Measurements from ENCODE around the gene KPRP. TPM values are rescaled to one million over a fixed set of nuclear protein-coding genes. Genes with fewer than 3 reads are reported as not detected.

KPRP gene
- polyA plus RNA-seq, 4 donors: not detected

DNA sequence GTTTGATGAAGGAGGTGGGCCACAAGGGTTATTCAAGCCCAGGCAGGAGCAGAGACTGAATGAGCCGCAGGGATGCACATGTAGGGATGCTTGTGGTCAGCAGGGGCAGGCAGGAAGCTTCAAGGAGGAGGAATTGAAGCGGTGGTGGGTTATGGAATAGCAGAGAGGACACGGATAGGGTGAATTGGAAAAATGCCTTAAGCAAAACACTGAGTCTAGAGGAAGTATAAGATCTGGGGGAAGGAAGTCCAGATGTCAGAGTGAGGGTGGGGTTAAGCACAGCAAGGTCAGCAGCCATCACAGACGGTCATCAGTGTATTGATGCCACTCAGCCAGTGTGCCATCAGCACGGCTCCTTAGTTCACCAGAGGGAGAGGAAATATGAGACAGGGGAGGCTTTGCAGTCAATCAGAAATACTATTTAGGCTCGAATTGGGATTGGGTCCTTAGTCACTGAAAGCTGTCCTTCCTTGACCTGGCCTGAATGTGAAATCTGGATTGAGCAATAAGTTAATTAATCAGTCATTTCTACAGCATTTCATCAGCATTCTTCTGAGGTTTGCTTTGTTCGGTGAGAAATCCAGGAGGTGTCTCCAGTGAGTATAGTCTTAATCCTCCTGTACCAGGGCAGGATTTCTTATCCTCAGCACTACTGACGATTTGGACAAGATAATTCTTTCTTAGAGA, 11.2 kb downstream of the KPRP start:
- DNase-seq (ENCODE audit: low read depth in 4 of 4, low spot score in 3 of 4): no peak

- no peak for DNase-seq (ENCODE audit: low read depth in 4 of 4, low spot score in 3 of 4)
Observed at GRCh38 chr1:152770411-152770810, 12.6 kb downstream of the KPRP start.

DNA sequence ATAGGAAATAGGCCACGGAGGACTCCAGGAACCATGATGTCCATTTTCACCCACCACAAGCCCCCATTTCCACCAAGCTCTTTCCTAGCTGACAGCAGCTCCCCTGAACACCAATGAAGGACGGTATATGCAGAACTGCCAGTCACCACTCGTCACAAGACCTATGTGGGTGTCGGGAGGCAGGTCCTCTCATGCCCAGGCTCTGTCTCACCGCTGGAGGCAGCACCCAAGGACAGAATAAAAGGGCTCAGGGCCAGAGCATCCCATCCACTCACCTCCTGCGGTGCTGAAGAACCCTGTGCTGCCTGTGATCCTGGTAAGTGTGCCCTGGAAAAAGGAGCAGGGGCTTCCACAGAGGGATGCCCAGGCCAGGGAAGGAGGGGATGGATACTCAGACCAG, 17.1 kb downstream of the KPRP start, which contains the start of gene LCE1F:
LCE1F (plus strand) TSS at position 266 of the 400 bp plus-strand sequence. CDS start 1,232 bp downstream, outside the sequence.
- DNase-seq (ENCODE audit: low read depth in 4 of 4, low spot score in 3 of 4): no peak

- no peak for DNase-seq (ENCODE audit: low read depth in 4 of 4, low spot score in 3 of 4)
Observed at GRCh38 chr1:152776361-152776760, 18.5 kb downstream of the KPRP start.

DNA sequence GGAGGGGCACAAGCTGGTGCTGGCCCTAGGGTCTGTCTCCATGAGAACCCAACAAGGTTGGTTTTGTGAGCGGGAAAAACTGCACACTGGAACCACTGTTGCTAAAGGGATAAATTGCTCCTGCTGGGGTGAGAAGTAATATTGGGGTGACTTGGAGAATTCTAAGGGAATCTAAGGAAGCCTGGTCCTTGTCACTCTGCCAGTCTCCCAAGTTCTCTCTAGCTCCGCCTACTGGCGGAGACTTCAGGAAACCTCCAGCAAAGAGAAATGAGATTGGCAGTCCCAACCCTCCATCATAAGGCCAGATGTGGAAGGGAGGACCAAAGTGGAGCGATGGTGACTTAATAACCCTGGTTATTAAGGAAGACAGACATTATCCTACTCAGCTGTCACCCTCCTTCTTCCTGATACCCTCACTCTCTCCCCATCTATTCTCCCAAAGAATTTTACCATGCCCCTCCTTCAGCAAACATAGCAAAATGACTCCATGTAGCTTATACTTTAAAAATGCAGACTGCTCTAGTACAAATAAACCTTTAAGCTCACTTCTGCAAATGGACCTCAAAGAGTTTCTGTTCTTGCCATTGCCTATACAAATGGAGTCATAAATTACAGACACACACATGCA, 19.8 kb downstream of the KPRP start:
- no peak for DNase-seq (ENCODE audit: low read depth in 4 of 4, low spot score in 3 of 4)

DNA sequence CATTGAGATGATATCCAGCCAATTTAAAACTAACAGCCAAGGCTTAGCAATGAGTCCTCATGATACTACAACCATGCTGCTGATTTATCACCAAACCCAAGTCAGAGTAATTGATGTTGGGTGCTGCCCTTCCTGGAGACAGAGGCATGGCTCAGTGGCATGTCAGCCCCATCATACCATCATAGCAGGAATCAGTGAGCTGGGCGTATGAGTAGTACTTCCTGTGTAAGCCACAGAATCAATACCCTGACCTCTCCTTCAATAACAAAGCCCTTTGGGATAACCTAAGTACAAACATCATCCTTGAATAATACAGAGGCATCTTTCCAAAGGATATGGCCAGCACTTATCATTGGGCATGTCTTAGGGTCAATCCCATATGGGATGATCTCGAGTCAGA, 25.3 kb downstream of the KPRP start:
- no peak for DNase-seq (ENCODE audit: low read depth in 4 of 4, low spot score in 3 of 4)

DNA sequence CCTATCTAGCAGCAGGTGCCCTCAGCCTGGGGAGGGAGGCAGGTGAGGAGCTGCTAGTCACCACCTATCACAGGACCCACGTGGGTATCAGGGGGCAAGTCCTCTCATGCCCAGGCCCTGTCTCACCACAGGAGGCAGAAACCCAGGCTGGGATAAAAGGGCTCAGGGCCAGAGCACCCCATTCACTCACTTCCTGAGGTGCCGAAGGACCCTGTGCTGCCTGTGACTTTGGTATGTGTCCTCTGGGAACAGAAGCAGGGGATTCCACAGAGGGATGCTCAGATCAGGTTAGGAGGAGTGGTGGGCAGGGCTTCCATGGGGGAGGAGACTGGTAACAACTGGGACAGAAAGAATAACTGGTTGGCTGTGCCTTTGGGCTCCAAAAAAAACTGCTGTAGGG, 28.3 kb downstream of the KPRP start, which contains the start of gene LCE1E:
LCE1E (plus strand) TSS at position 181 of the 400 bp plus-strand sequence. CDS start 1,043 bp downstream, outside the sequence.
- no peak for DNase-seq (ENCODE audit: low read depth in 4 of 4, low spot score in 3 of 4)

DNA sequence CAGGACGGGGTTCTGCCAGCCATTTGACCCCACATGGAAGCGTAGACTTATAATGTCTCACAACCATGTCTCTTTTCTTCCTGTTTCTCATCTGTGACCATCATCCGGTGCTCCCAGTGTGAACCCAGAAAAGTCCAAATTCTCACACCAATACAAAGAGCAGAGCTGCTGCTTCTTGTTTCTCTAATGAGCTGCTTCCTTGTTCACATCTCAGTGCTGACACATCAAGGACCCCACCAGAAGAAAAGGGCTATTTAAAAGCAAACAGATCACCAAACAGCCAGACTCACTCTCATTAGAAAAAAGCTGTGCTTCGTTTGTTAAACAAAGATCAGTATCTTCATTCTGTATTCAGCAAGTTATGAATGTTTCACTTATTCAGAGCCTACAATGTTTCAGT, 37.9 kb downstream of the KPRP start:
- DNase-seq (ENCODE audit: low read depth in 4 of 4, low spot score in 3 of 4): no peak

DNA sequence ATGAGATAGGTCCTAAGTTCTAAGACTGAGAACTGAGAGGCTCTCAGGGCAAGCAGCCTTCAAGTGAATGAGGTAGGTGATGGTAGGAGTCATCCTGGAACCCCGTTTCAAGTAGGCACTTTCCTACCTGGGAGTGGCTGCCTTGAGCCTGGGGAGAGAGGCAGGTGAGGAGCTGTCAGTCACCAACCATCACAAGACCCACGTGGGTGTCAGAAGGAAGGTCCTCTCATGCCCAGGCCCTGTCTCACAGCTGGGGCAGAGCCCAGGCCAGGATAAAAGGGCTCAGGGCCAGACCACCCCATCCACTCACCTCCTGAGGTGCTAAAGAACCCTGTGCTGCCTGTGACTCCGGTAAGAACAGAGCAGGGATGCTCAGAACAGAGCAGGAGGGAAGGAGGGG, 38.6 kb downstream of the KPRP start, which contains the start of gene LCE1D:
LCE1D (plus strand) TSS at position 301 of the 400 bp plus-strand sequence. CDS start 1,074 bp downstream, outside the sequence.
- no peak for DNase-seq (ENCODE audit: low read depth in 4 of 4, low spot score in 3 of 4)

DNA sequence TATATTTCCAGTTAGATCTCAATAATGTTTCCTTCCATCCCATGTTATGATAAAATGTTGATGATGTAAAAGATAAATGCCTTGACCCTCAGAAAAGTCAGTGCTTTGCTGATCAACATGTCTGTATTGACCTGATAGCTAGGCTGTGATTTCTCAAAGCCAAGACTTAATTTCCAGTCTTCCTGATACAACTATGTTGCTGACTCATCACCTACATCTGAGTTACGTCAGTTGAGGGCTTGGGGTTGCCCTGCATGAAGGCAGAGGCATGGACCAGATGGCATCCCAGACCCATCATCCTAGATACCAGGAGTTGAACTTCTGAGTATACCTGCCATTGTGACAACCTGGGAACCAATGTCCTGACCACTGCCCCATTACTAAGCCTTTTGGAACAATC, 43.5 kb downstream of the KPRP start:
- DNase-seq (ENCODE audit: low read depth in 4 of 4, low spot score in 3 of 4): no peak

DNA sequence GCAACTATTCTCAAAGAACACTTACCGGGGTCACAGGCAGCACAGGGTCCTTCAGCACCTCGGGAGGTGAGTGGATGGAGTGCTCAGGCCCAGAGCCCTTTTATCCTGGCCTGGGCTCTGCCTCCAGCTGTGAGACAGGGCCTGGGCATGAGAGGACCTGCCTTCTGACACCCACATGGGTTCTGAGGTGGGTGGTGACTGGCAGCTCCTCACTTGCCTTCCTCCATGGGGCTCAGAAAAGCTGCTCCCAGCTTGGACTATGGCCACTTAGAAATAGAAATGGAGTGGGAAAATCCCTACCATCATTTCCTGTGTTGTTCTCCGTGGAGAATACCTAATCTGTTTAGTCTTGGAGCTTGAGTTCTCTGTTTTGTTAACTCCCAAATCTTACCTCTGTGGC, 48.8 kb downstream of the KPRP start, which contains the start of gene LCE1C:
LCE1C (minus strand) TSS at position 76 of the 400 bp plus-strand sequence. CDS start 1,173 bp downstream, outside the sequence.
- no peak for DNase-seq (ENCODE audit: low read depth in 4 of 4, low spot score in 3 of 4)

DNA sequence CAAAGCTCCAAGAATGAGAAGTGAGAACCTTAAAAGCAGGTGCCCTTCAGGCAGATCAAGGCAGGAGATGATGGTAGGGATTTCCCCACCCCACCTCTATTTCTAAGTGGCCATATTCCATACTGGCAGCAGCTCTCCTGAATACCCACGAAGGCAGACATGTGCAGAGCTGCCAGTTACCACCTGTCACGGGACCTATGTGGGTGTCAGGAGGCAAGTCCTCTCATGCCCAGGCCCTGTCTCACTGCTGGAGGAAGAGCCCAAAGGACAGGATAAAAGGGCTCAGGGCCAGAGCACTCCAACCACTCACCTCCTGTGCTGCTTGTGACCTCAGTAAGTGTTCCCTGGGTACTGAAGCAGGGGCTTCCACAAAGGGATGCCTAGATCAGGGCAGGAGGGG, 53.2 kb downstream of the KPRP start:
- DNase-seq (ENCODE audit: low read depth in 4 of 4, low spot score in 3 of 4): no peak

Other genes starting within 250 kb of the KPRP start
- not detected for gene LCE5A, start 247.2 kb upstream of the KPRP start, polyA plus RNA-seq (ENCODE audit: insufficient read length in 4 of 4)
- gene CRCT1, start 243.5 kb upstream of the KPRP start, polyA plus RNA-seq (ENCODE audit: insufficient read length in 4 of 4): not detected
- not detected for gene LCE3E, start 191.2 kb upstream of the KPRP start, polyA plus RNA-seq (ENCODE audit: insufficient read length in 4 of 4)
- not detected for gene LCE3D, start 177.5 kb upstream of the KPRP start, polyA plus RNA-seq (ENCODE audit: insufficient read length in 4 of 4)
- not detected for gene LCE3C, start 157.8 kb upstream of the KPRP start, polyA plus RNA-seq (ENCODE audit: insufficient read length in 4 of 4)
- not detected for gene LCE3B, start 144.2 kb upstream of the KPRP start, polyA plus RNA-seq (ENCODE audit: insufficient read length in 4 of 4)
- not detected for gene LCE3A, start 134.9 kb upstream of the KPRP start, polyA plus RNA-seq (ENCODE audit: insufficient read length in 4 of 4)
- gene LCE2D, start 94.6 kb upstream of the KPRP start, polyA plus RNA-seq (ENCODE audit: insufficient read length in 4 of 4): not detected
- not detected for gene LCE2C, start 82.7 kb upstream of the KPRP start, polyA plus RNA-seq (ENCODE audit: insufficient read length in 4 of 4)
- not detected for gene LCE2B, start 71.9 kb upstream of the KPRP start, polyA plus RNA-seq (ENCODE audit: insufficient read length in 4 of 4)
- not detected for gene LCE2A, start 59.7 kb upstream of the KPRP start, polyA plus RNA-seq (ENCODE audit: insufficient read length in 4 of 4)
- not detected for gene LCE4A, start 49.9 kb upstream of the KPRP start, polyA plus RNA-seq (ENCODE audit: insufficient read length in 4 of 4)
- gene LCE1F, start 17.1 kb downstream of the KPRP start, polyA plus RNA-seq (ENCODE audit: insufficient read length in 4 of 4): not detected
- gene LCE1E, start 28.2 kb downstream of the KPRP start, polyA plus RNA-seq (ENCODE audit: insufficient read length in 4 of 4): not detected
- gene LCE1D, start 38.7 kb downstream of the KPRP start, polyA plus RNA-seq (ENCODE audit: insufficient read length in 4 of 4): not detected
- gene LCE1C, start 48.6 kb downstream of the KPRP start, polyA plus RNA-seq (ENCODE audit: insufficient read length in 4 of 4): not detected
- gene LCE1B, start 53.9 kb downstream of the KPRP start, polyA plus RNA-seq (ENCODE audit: insufficient read length in 4 of 4): not detected
- gene LCE1A, start 69.4 kb downstream of the KPRP start, polyA plus RNA-seq (ENCODE audit: insufficient read length in 4 of 4): not detected
- gene LCE6A, start 84.8 kb downstream of the KPRP start, polyA plus RNA-seq (ENCODE audit: insufficient read length in 4 of 4): not detected
- gene LCE7A, start 102.0 kb downstream of the KPRP start, polyA plus RNA-seq (ENCODE audit: insufficient read length in 4 of 4): not detected
- gene SMCP, start 120.3 kb downstream of the KPRP start, polyA plus RNA-seq (ENCODE audit: insufficient read length in 4 of 4): not detected
- gene IVL, start 150.5 kb downstream of the KPRP start, polyA plus RNA-seq (ENCODE audit: insufficient read length in 4 of 4): under 1 TPM in 3 of 4 donors, not detected in 1; 0.13 to 0.62 (median 0.37) TPM
- gene SPRR5, start 189.2 kb downstream of the KPRP start, polyA plus RNA-seq (ENCODE audit: insufficient read length in 4 of 4): not detected
- not detected for gene SPRR4, start 212.6 kb downstream of the KPRP start, polyA plus RNA-seq (ENCODE audit: insufficient read length in 4 of 4)
- gene SPRR1A, start 226.1 kb downstream of the KPRP start, polyA plus RNA-seq (ENCODE audit: insufficient read length in 4 of 4): under 1 TPM in 1 of 4 donors, not detected in 3; 0.73 TPM
- 1 to 10 TPM in 1 of 4 donors, under 1 TPM in 2, not detected in 1; 0.32 to 1.2 (median 0.63) TPM for gene SPRR3, start 243.7 kb downstream of the KPRP start, polyA plus RNA-seq (ENCODE audit: insufficient read length in 4 of 4)